HEK293T (cell line): ENCODE data around the gene DIAPH1.

Source experiments
- CTCF ChIA-PET: fragments of 350-600 bp; formaldehyde crosslinking; extraction: SDS; loops from one replicate; lab custom pipeline; 2021; ENCODE audit warnings: antibody characterized with exemption, inconsistent platforms; lab: Yijun Ruan, JAX
- POLR2A ChIA-PET: fragments of 350-600 bp; formaldehyde crosslinking; extraction: SDS; loops from one replicate; lab custom pipeline; 2020; ENCODE audit warnings: antibody characterized with exemption, inconsistent platforms; lab: Yijun Ruan, JAX
- DNase-seq: peaks from one replicate; pipeline ENCODE4 v3.0.0; 2012; ENCODE audit warnings: mixed read lengths; ENCODE audit errors: extremely low spot score
- ARNT ChIP-seq: fragments of 450-650 bp; IDR thresholded peaks from 2 replicates; pipeline ENCODE4 v1.6.1; 2017; ENCODE audit warnings: mild to moderate bottlenecking
- BHLHE40 ChIP-seq: fragments of 450-650 bp; IDR thresholded peaks from 2 replicates; pipeline ENCODE4 v1.6.1; 2016; ENCODE audit warnings: mild to moderate bottlenecking, moderate library complexity, borderline replicate concordance
- CTBP1 ChIP-seq: fragments of 450-650 bp; IDR thresholded peaks from 2 replicates; pipeline ENCODE4 v1.6.1; 2016; ENCODE audit warnings: borderline replicate concordance
- ELF4 ChIP-seq: fragments of 450-650 bp; IDR thresholded peaks from 2 replicates; pipeline ENCODE4 v1.6.1; 2017; ENCODE audit warnings: antibody characterized with exemption
- FOXA1 ChIP-seq: fragments of 450-650 bp; IDR thresholded peaks from 2 replicates; pipeline ENCODE4 v1.6.1; 2016; ENCODE audit warnings: mild to moderate bottlenecking
- FOXK2 ChIP-seq: fragments of 450-650 bp; IDR thresholded peaks from 2 replicates; pipeline ENCODE4 v1.6.1; 2016; ENCODE audit warnings: mild to moderate bottlenecking
- FOXM1 ChIP-seq: fragments of 450-650 bp; IDR thresholded peaks from 2 replicates; pipeline ENCODE4 v1.6.1; 2017; ENCODE audit warnings: mild to moderate bottlenecking, borderline replicate concordance
- HDGF ChIP-seq: fragments of 450-650 bp; IDR thresholded peaks from 2 replicates; pipeline ENCODE4 v1.6.1; 2017; ENCODE audit warnings: antibody characterized with exemption, borderline replicate concordance
- L3MBTL2 ChIP-seq: fragments of 450-650 bp; conservative IDR thresholded peaks from 2 replicates; pipeline ENCODE4 v1.6.1; 2016; ENCODE audit warnings: mild to moderate bottlenecking
- LEF1 ChIP-seq: fragments of 450-650 bp; IDR thresholded peaks from 2 replicates; pipeline ENCODE4 v1.6.1; 2017; ENCODE audit warnings: mild to moderate bottlenecking, borderline replicate concordance
- NFRKB ChIP-seq: fragments of 450-650 bp; IDR thresholded peaks from 2 replicates; pipeline ENCODE4 v1.6.1; 2016; ENCODE audit warnings: mild to moderate bottlenecking, moderate library complexity
- SP1 ChIP-seq: fragments of 450-650 bp; IDR thresholded peaks from 2 replicates; pipeline ENCODE4 v1.6.1; 2017
- SUZ12 ChIP-seq: fragments of 450-650 bp; IDR thresholded peaks from 2 replicates; pipeline ENCODE4 v1.6.1; 2016; ENCODE audit warnings: mild to moderate bottlenecking
- TARDBP ChIP-seq: fragments of 450-650 bp; IDR thresholded peaks from 2 replicates; pipeline ENCODE4 v1.6.1; 2016
- ZNF384 ChIP-seq: fragments of 450-650 bp; IDR thresholded peaks from 2 replicates; pipeline ENCODE4 v1.6.1; 2016
- TF ChIP-seq, protein P1 (sequence below): fragments of 450-650 bp; IDR thresholded peaks from 2 replicates; pipeline ENCODE4 v1.6.1; 2016

DIAPH1 gene

DNA sequence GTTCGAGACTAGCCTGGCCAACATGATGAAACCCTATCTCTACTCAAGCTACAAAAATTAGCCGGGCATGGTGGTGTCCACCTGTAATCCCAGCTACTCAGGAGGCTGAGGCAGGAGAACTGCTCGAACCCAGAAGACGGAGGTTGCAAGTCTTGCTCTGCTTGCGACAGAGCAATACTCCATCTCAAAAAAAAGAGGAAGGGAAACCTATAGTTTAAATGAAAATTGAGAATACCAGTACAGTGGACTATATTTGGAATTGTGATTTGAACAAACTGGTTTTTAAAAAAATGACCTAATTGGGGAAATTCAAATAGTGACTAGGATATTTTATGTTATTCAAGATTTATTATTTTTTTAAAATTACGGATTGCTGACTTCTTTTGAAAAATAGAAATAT is 33.2 kb downstream of the DIAPH1 start:
- TF ChIP-seq ELF4, result no peak
- TF ChIP-seq FOXA1, result no peak
- no peak for TF ChIP-seq ARNT
- TF ChIP-seq HDGF, result no peak
- TF ChIP-seq TARDBP, result no peak
- no peak for TF ChIP-seq ZNF384
- no peak for TF ChIP-seq CTBP1
- TF ChIP-seq NFRKB, result no peak
- TF ChIP-seq SP1, result no peak
- TF ChIP-seq FOXM1, result no peak
- TF ChIP-seq, protein P1, sequence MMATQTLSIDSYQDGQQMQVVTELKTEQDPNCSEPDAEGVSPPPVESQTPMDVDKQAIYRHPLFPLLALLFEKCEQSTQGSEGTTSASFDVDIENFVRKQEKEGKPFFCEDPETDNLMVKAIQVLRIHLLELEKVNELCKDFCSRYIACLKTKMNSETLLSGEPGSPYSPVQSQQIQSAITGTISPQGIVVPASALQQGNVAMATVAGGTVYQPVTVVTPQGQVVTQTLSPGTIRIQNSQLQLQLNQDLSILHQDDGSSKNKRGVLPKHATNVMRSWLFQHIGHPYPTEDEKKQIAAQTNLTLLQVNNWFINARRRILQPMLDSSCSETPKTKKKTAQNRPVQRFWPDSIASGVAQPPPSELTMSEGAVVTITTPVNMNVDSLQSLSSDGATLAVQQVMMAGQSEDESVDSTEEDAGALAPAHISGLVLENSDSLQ, result no peak
- TF ChIP-seq BHLHE40, result no peak
- no peak for TF ChIP-seq LEF1
- TF ChIP-seq SUZ12, result no peak
- TF ChIP-seq L3MBTL2, result no peak
- TF ChIP-seq FOXK2, result no peak
- CTCF ChIA-PET, result interaction anchor here (0.7 kb wide), 1 partner anchor 375 kb away, joined by 3 read pairs; no protein-coding TSS in a partner anchor
- POLR2A ChIA-PET, result no interaction called here
- no peak for DNase-seq

GRCh38 chr5:141574122-141574510 is 44.7 kb downstream of the DIAPH1 start:
- POLR2A ChIA-PET, result no interaction called here
- DNase-seq, result no peak
- TF ChIP-seq ARNT (no peak), NFRKB (no peak), LEF1 (no peak)
- CTCF ChIA-PET, result interaction anchor here (1.7 kb wide), 1 partner anchor 10 kb away, joined by 7 read pairs; no protein-coding TSS in a partner anchor

DNA sequence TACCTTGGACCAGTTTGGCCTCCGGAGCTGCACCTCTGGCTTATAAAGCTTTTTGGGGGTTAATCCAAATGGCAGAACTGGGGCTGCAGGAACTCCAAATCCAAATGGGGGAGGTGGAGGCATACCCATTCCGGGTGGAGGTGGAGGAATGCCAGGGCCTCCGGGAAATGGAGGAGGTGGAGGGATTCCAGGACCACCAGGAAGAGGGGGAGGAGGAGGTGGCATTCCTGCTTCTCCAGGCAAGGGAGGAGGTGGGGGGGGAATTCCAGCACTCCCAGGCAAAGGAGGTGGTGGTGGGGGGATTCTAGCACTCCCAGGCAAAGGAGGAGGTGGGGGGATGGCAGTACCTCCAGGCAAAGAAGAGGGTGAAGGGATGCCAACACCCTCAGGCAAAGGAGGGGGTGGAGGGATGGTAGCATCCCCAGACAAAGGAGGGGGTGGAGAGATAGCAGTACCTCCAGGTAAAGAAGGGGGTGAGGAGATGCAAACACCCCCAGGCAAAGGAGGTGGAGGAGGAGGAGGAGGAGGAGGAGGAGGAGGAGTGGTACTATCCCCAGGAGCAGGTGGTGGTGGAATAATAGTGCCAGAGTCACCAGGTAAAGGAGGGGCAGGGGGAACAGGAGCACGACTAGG is 45.2 kb downstream of the DIAPH1 start:
- ChIA-PET CTCF (interaction anchor here (1.7 kb wide), 1 partner anchor 10 kb away, joined by 7 read pairs; no protein-coding TSS in a partner anchor), POLR2A (no interaction called here)
- no peak for TF ChIP-seq NFRKB
- TF ChIP-seq FOXA1, result no peak
- no peak for TF ChIP-seq BHLHE40
- TF ChIP-seq FOXM1, result no peak
- TF ChIP-seq SUZ12, result no peak
- no peak for TF ChIP-seq CTBP1
- TF ChIP-seq HDGF, result no peak
- no peak for TF ChIP-seq L3MBTL2
- DNase-seq, result no peak

DNA sequence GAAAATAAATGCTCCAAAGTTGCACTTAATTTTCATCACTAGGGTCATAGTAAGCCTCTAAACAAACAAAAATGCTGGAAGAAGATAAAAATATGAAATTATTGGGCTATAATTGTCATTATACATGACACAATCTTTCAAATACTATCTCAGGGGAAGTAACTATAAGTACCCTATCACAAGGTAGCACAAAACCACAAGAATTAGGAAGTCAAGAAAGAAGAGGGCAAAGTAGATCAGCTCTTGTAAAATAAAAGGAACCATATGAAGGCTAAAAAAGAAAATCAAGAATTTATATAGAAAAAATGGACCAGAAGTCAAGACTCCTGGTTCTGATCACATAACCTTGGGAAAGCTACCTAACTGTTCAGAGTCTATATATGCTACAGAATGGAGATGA is 48.1 kb downstream of the DIAPH1 start:
- CTCF ChIA-PET, result interaction anchor here (0.8 kb wide), 1 partner anchor 9 kb away, joined by 8 read pairs; no protein-coding TSS in a partner anchor
- DNase-seq, result no peak

GRCh38 chr5:141567513-141568117 is 51.2 kb downstream of the DIAPH1 start:
- DNase-seq, result peak; percentile 15
- POLR2A ChIA-PET, result no interaction called here
- TF ChIP-seq BHLHE40 (no peak), SP1 (no peak), FOXM1 (no peak), ELF4 (no peak), ARNT (no peak), NFRKB (no peak), TARDBP (no peak), ZNF384 (no peak), CTBP1 (no peak), L3MBTL2 (no peak), FOXK2 (no peak), SUZ12 (no peak), FOXA1 (no peak), LEF1 (no peak), HDGF (no peak)
- TF ChIP-seq, protein P1, result no peak
- CTCF ChIA-PET, result interaction anchor here (0.5 to 1.8 kb wide), 21 partner anchors 8 to 372 kb away, joined by 3 to 10 read pairs (median 3); partner anchors contain the start of genes HDAC3, PCDHB14, PCDHB15 and PCDHGA11

More for the DNA sequence above, 48.1 kb downstream of the DIAPH1 start:
- no peak for TF ChIP-seq SUZ12
- TF ChIP-seq LEF1, result no peak
- TF ChIP-seq FOXM1, result no peak
- TF ChIP-seq, protein P1, result no peak
- TF ChIP-seq ARNT, result no peak
- no peak for TF ChIP-seq ZNF384
- no peak for TF ChIP-seq NFRKB
- TF ChIP-seq BHLHE40, result no peak
- TF ChIP-seq SP1, result no peak
- no peak for TF ChIP-seq FOXK2
- no peak for TF ChIP-seq TARDBP
- TF ChIP-seq HDGF, result no peak
- TF ChIP-seq L3MBTL2, result no peak
- POLR2A ChIA-PET, result no interaction called here
